ENCODE results near the gene FCMR.

Gene FCMR, protein sequence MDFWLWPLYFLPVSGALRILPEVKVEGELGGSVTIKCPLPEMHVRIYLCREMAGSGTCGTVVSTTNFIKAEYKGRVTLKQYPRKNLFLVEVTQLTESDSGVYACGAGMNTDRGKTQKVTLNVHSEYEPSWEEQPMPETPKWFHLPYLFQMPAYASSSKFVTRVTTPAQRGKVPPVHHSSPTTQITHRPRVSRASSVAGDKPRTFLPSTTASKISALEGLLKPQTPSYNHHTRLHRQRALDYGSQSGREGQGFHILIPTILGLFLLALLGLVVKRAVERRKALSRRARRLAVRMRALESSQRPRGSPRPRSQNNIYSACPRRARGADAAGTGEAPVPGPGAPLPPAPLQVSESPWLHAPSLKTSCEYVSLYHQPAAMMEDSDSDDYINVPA

GRCh38 chr1:206921772-206922265 lies at the start of gene FCMR:
FCMR (minus strand) TSS chr1:206921941; CDS start chr1:206921854, 87 bp downstream.
- DNase-seq (ENCODE audit: insufficient read length, low spot score) (no peak), FAIRE-seq (no peak)

GRCh38 chr1:206971029-206971655 lies 49.4 kb upstream of the FCMR start:
- FAIRE-seq (no peak), DNase-seq (ENCODE audit: insufficient read length, low spot score) (no peak)

- no peak for FAIRE-seq
Observed at GRCh38 chr1:206970446-206970845, 48.7 kb upstream of the FCMR start, which contains the start of gene FCAMR. FCAMR (minus strand) TSS chr1:206970460; CDS start chr1:206970125, 335 bp downstream.

GRCh38 chr1:206969090-206969489 lies 47.3 kb upstream of the FCMR start:
- DNase-seq (ENCODE audit: insufficient read length, low spot score), result no peak
- no peak for FAIRE-seq

More at GRCh38 chr1:206970446-206970845, 48.7 kb upstream of the FCMR start, which contains the start of gene FCAMR:
- DNase-seq (ENCODE audit: insufficient read length, low spot score), result no peak

GRCh38 chr1:206967096-206967849 lies 45.5 kb upstream of the FCMR start:
- no peak for FAIRE-seq
- no peak for DNase-seq (ENCODE audit: insufficient read length, low spot score)

- DNase-seq (ENCODE audit: insufficient read length, low spot score) (no peak), FAIRE-seq (no peak)
Observed at GRCh38 chr1:206965781-206966180, 44.0 kb upstream of the FCMR start.

- DNase-seq (ENCODE audit: insufficient read length, low spot score) (no peak), FAIRE-seq (no peak)
Observed at GRCh38 chr1:206963740-206964139, 42.0 kb upstream of the FCMR start.

DNA sequence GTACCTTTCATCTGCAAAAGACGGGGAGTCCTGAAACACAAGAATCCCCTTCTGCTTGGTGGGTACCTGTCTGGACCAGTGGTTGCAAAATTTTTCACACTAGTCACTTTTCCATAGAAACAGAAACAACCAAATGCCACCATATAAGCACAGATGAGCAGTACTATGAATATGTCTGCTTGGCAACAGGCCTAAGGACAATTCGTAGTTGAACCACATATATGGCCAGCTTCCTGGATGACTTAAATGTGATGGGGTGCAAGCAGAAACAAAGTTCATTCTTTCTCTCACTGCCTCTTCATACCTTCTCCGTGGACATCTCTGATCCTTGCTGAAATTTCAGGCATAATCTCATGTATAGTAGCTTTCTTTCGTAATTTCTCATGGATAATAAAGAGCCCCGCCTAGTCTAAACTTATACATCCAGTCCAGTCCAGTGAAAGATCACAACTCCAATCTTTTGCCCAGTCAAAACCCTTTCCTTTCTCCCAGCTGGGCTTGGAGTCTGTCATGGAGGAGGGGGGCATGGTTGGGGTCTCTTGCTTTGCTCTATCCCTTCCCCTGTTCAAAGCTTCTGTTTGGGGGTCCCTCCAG lies 41.5 kb upstream of the FCMR start:
- FAIRE-seq (no peak), DNase-seq (ENCODE audit: insufficient read length, low spot score) (no peak)

- DNase-seq (ENCODE audit: insufficient read length, low spot score), result no peak
- no peak for FAIRE-seq
Observed at GRCh38 chr1:206962272-206962671, 40.5 kb upstream of the FCMR start.

DNA sequence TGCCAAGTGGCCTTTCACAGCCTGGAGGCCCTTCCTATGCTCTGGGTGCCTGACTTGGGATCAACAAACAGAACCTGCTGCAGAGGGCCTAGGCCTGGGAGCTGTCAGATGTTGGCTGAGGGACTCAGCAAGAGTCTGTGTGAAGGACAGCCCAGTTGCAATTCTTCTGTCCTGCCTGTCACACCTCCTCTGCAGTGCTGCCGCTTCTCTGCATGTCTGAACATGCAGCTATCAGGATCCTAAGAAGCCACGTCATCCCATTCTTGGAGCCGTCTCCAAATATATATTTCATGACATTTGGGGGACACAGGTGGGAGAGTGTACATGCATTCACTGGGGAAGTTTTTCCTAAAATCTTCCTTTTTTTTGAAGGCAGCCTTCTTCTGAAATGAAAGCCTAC lies 39.9 kb upstream of the FCMR start:
- no peak for DNase-seq (ENCODE audit: insufficient read length, low spot score)
- FAIRE-seq, result no peak

- FAIRE-seq, result no peak
- DNase-seq (ENCODE audit: insufficient read length, low spot score), result no peak
Observed at GRCh38 chr1:206960676-206961386, 39.1 kb upstream of the FCMR start.

GRCh38 chr1:206958144-206958543 lies 36.4 kb upstream of the FCMR start:
- FAIRE-seq, result no peak
- no peak for DNase-seq (ENCODE audit: insufficient read length, low spot score)

DNA sequence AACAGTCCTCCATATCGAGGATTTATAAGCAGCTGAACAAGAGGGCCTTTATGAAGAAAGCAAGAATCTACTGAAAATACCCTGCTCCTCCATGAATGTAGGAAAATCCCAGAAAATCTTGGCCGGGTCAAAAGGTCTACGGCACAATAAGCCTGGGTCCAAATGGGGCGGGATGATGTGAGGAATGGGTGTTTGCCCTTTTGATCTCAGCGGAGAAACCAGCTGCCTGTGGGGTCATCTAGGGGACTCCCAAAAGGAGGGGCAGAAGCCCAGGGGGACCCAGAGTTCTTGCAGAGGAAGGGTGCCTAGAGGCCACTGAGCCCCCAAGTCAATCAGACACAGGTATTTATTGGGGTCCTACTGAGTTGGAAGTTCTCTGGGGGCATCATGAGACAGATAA lies 35.9 kb upstream of the FCMR start:
- DNase-seq (ENCODE audit: insufficient read length, low spot score) (no peak), FAIRE-seq (no peak)

- DNase-seq (ENCODE audit: insufficient read length, low spot score), result no peak
- FAIRE-seq, result no peak
Observed at GRCh38 chr1:206955476-206956451, 34.0 kb upstream of the FCMR start.

DNA sequence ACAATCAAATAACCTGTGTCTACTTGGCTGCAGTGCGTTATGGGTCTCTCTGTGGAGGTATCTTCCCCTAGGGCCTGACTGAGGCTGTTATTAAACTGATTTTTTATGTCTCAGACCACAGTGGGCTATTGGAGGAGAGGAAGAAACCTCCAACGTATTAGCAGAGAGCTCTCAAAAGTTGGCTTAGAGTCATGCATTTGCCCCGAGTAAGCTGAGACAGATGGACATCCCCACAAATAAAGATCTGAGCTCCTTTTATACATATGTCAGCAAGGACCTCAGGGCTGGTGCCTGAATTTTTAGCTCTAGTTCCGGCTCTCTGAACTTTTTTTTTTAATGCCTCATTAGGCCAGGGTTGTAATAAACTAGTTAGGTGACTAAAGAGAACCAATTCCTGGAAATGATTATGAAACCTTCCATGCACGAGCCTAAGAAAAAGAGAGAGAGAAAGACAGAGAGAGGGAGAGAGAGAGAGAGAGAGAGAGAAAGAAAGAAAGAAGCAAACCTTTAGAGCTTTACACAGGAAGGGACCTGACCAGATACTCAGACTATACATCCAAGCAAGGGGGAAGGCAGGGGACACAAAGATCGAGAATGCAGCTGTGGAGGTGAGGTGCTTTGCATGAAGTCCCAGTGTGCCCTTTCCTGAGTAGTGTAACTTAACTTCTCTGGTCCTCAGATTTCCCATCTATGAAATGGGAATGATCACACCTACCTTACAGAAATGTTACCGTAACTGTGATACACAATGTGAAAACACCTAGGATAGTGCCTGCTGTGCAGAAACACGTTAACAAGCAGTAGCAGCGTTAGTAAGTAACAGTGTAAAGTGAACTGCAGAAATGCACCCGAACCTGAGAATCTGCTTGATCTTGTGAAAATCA lies 33.0 kb upstream of the FCMR start:
- no peak for DNase-seq (ENCODE audit: insufficient read length, low spot score)
- FAIRE-seq, result no peak

DNA sequence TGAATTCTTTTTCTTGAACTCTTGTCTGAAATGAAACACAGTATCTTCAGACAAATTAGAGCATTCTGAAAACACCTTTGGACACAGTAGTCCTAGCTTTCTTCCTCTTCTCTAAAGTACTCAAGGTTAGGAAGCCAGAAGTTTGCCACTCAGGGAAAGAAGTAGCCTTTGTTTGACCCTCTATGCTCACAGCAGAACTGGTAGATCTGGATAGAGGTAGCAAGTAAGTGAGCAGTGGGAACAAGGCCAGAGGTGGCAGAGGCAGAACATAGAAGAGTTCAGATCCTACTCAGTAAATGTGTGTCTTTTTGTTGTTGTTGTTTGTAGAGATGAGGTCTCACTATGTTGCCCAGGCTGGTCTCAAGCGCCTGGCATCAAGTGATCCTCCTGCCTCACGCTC lies 31.9 kb upstream of the FCMR start:
- DNase-seq (ENCODE audit: insufficient read length, low spot score) (no peak), FAIRE-seq (no peak)

GRCh38 chr1:206953126-206953525 lies 31.4 kb upstream of the FCMR start:
- DNase-seq (ENCODE audit: insufficient read length, low spot score) (no peak), FAIRE-seq (no peak)

DNA sequence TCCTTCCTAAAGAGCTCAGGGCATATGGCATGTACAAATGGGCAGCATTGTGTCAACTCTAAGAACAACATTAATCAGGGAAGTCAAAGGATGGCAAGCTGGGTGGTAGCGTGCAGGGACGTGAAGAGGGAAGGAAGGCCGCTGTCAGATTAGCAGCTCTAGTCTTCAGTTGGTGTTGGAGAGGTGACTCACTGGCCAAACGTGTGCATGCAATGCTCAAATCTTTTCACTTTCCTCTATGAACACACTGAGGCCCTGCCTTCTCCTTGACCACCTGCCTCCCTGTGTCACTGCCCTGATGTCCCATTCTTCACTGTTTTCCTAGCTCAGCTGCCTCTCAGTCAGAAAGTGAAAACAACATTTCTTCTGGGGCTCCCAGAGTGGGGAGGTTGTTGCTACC lies 30.4 kb upstream of the FCMR start:
- FAIRE-seq (no peak), DNase-seq (ENCODE audit: insufficient read length, low spot score) (no peak)

All from HTR-8/SVneo (cell line).